H1 (cell line): Measurements from ENCODE around the gene ERLEC1. TPM values are rescaled to one million over a fixed set of nuclear protein-coding genes. Genes with fewer than 3 reads are reported as not detected.

Experiments
- KDM1A ChIP-seq: fragments of 200-600, 300-600 bp; sonication (generic); IDR thresholded peaks from 2 replicates; pipeline ENCODE4 v1.7.1; 2016; ENCODE audit warnings: mild to moderate bottlenecking, low read length, borderline replicate concordance
- KDM4A ChIP-seq: IDR thresholded peaks from one replicate; pipeline ENCODE4 v1.7.1; 2012; ENCODE audit warnings: low read depth, mild to moderate bottlenecking, moderate library complexity, low read length, inconsistent platforms; ENCODE audit not compliant: severe bottlenecking
- SIX5 ChIP-seq: IDR thresholded peaks from 2 replicates; pipeline ENCODE4 v1.6.1; 2011; ENCODE audit warnings: mild to moderate bottlenecking, low read depth, low read length
- polyA plus RNA-seq, 7 experiments: library from polyadenylated mRNA; depleted of rRNA in 3 of 7; stranded (reverse) in 5 of 7; unstranded in 2 of 7; fragments of >200 nt in 5 of 7; fragments of 200-250 nt in 2 of 7; gene quantifications; 1 replicate in 5 of 7; 2 replicates in 1 of 7; 4 replicates in 1 of 7; pipeline versions ENCODE4 v1.2.1 to v1.2.3, GENCODE V29; 2011 to 2013; ENCODE audit warnings: missing spikeins in 2 of 7, mixed read lengths in 2 of 7
- total RNA-seq: library from RNA; stranded (reverse); fragmentation: NEBNext Ultra II Directional; extraction: Animal tissue kit (Norgen Biotek cat#: 25700); gene quantifications from 2 replicates; pipeline ENCODE4 v1.2.1, GENCODE V29; 2021

The ERLEC1 gene
- total and polyA plus RNA-seq, 2 of the 8 experiments (the other 6 are each of a cell fraction or from before 2014, with no cell fraction given): 12.9 to 26.7 TPM

DNA sequence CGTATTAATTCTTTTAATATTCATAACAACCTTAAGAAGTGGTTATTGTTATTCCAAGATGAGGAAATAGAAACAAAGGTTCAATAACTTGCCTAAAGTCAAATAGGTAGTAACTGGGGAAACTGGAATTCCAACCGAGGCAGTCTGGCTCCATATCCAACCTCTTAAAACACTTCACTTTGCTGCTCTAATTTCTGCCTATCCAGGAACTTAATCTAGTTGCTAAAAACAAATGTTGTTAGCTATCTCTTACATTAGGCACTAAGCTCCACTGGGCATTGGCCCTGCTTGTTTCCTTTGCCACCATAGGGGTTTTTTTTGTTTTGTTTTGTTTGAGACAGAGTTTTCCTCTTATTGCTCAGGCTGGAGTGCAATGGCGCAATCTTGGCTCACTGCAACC is 24.8 kb downstream of the ERLEC1 start (continued):
- TF ChIP-seq KDM4A: no peak
- TF ChIP-seq KDM1A: no peak
- TF ChIP-seq SIX5: no peak
